ENCODE data around the gene ATP2A3.

- TF ChIP-seq EZH2 (IDR thresholded peaks at IDR 0.05; ENCODE audit: insufficient read depth, low read length): no peak
- TF ChIP-seq CTCF (IDR thresholded peaks at IDR 0.05; ENCODE audit: insufficient read depth, low read depth, low read length): no peak
Observed at GRCh38 chr17:3954976-3955672, 9.1 kb downstream of the ATP2A3 start.

Data from astrocyte (in vitro differentiated cells and primary cell).